Stimulated activated CD8-positive, alpha-beta memory T cell treated with anti-CD3 and anti-CD28 coated beads, Interleukin-2, amount 100 ng/mL, for 1 hour (primary cell): ENCODE data around the gene WDR20.
"Not testable (repeated sequence)": the region's sequence is repeated elsewhere in the genome, so short reads cannot be mapped to it uniquely, and the experiment has no call there.

Experiments used
- DNase-seq, 2 donors: peaks; one replicate each; pipeline ENCODE4 v3.0.0-alpha.2; 2020; ENCODE audit warnings: low read depth in 2 of 2

Gene WDR20

DNA sequence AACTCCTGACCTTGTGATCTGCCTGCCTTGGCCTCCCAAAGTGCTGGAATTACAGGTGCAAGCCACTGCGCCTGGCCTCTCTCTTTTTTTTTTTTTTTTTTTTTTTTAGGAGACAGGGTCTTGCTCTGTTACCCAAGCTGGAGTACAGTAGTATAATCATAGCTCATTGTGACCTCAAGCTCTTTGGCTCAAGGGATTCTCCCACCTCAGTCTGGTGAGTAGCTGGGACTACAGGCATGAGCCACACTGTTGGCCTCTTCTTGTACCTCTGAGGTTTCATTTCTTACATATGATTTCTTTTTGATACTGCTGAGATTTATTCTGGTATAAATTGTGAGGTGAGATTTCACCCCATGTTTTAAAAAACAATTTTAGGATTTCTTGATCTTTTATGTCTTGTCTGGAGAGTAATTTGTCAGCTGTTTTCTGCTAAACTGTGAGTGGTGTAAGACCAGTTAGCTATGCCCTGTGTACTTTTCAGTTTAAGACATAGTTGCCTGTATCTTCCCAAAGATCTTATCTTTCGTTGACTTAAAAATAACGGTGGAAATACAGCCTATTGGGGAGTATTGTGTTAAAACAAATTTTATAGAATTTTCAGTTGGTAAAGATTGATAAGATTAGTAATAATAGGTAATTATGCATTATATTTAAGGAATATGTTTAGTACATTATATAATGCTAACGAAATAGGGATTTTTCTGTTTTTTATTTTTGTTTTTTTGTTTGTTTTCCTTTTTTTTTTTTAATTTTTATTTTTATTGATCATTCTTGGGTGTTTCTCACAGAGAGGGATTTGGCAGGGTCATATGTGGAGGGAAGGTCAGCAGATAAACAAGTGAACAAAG is 31.7 kb downstream of the WDR20 start:
- no peak for DNase-seq

DNA sequence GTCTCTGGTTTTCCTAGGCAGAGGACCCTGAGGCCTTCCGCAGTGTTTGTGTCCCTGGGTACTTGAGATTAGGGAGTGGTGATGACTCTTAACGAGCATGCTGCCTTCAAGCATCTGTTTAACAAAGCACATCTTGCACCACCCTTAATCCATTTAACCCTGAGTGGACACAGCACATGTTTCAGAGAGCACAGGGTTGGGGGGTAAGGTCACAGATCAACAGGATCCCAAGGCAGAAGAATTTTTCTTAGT is 32.2 kb downstream of the WDR20 start:
- not testable (repeated sequence) for DNase-seq

DNA sequence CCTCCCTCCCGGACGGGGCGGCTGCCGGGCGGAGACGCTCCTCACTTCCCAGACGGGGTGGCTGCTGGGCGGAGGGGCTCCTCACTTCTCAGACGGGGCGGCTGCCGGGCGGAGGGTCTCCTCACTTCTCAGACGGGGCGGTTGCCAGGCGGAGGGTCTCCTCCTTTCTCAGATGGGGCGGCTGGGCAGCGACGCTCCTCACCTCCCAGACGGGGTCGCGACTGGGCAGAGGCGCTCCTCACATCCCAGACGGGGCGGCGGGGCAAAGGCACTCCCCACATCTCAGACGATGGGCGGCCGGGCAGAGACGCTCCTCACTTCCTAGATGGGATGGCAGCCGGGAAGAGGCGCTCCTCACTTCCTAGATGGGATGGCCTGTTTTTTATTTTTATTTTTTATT is 33.0 kb downstream of the WDR20 start:
- DNase-seq, result not testable (repeated sequence)

DNA sequence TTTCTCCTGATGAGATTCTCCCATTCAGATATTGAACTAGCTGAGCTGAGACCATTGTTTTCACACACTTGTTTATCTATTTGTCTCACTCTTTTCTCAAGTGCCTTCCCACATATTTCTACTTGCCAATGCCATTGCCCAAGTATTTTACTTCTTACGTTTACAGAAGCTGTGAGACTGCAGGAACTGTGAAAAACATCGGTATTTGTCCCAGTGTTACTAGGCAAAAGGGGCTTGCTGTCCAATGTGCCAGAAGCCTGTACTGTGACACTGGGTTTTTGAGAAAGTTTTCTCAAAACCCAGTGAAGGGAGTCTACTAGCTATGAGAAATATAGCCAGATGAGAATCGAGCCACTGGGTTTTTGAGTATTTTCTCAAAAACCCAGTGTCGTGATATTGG is 37.5 kb downstream of the WDR20 start:
- no peak for DNase-seq

DNA sequence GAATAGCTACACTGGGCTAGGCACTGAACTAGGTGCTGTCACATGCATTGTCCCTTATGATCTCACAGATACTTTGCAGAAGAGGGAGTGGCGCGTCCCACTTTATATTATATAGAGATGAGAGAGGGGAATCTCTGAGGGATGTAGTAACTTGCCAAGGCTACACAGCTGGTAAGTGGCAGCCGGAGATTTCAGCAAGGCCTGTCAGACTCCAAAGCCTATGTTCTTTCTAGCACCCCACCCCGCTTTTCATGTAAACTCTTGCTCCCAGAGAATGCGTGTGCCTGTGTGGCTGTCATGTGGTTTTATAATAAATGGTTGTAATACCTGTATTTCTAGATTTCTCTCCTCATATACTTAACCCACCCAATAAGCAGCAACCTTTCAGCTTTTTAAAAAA is 39.1 kb downstream of the WDR20 start:
- DNase-seq, result no peak

DNA sequence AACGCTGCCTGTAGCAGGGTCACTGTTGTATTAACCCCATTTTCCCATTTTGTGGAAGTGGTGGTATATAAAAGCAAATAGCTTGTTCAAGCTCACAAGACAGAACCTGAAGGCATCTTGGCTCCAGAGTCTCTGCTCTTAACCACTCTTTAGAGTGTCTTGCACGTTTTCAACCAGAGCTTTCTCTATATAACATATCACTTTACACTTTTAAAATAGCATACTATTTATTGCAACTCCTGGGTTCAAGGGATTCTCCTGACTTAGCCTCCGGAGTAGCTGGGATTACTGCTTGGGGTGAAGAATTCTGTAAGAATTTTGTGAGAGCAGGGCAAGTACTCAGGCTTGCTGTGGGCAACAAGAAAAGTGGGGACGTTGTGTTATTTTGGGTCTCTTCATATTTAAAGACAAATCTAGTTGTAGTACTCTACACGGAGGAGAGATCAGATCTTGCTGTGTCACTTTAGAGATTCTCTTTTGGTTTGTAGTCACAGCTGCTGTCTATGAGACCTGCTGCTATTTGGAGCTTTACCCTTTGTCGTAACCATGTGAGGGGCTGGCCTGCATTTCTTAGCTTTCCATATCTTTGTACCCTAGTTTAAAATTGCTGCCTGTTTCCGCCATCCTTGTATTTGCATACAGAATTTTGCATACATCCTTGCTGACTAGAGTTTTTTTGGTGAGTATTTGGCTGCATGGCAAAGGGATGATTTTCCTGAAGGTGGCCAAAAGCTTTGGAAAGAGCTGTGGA is 40.7 kb downstream of the WDR20 start:
- no peak for DNase-seq

DNA sequence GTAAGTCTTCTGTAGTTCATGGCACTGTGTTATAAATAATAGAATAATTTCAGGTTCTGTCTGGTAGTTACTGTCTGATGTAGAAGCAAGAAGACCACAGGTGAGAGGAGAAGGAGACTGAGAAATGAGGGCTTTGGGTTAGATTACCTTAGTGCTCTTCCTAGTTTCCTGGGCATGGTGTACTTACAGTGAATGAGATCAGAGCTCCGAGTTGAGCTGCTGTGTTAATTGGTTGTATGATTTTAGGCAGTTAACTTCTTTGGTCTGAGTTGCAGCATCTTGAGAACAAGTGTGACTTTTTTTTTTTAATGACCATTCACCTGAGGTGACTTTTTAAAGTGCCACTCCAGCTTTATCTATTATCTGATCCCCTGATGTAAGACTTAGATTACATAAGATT is 41.5 kb downstream of the WDR20 start:
- DNase-seq, result no peak

DNA sequence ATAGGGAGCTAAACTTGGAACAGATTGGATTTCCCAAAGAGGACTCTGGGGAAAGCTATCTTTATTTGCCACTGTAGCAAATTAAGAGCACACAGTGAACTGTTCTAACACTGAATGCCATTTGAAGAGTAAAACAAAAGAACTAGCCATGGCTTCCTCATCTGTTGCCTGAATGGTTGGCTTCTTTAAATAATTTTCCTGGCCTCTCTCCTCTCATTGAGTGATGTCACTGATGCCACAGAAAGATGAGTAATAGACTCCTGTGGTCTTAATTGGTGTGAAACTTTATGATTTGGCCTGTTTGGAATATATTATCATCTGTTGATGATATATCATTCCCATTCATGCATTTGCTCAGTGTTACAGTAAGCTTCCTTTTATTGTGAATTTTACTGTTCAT is 42.5 kb downstream of the WDR20 start:
- DNase-seq, result no peak

DNA sequence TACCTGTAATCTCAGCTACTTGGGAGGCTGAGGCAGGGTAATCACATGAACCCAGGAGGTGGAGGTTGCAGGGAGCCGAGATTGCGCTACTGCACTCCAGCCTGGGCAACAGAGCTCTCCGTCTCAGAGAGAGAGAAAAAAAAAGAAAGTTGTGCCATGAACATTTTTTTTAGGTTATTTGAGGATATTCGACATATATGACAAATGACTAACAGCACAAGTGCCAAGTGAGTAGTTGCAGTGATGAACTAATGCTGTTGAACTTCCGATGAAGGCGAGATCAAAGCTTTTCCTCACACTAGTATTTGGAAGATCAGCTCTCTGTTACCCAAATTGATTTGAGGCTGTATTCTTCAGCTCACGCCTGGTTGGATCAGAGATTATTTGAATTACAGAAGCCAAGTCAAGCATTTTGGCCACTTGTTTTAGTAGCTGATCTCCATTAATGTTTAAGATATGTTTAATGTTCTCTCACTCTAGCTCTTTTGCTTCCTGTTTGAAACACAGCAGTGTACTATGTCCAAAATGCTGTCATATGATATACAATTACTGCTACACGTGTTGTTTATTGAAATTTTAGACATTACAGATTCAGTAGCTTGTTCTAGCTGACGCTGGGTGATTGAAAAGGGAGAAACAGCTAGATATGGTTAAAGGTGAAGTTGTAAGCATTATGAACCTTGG is 43.4 kb downstream of the WDR20 start:
- DNase-seq, result no peak

DNA sequence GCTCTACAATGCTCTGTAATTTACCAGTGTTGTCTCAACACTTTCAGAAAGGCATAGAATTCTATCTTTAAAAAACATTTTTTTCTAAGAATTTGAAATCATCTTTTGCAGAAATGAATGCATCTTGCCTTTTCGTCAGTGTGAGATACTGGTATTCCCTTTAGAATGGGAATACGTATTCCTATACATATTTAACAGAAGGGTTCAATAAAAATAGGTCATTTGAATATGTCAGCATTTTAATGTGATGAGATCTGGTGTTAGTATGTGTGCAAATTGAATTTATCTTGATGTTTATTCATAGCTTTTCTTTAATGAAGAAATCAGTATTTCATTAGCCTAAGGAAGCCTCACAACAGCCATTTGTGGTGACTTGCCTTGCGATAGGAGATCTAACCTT is 44.2 kb downstream of the WDR20 start:
- no peak for DNase-seq

DNA sequence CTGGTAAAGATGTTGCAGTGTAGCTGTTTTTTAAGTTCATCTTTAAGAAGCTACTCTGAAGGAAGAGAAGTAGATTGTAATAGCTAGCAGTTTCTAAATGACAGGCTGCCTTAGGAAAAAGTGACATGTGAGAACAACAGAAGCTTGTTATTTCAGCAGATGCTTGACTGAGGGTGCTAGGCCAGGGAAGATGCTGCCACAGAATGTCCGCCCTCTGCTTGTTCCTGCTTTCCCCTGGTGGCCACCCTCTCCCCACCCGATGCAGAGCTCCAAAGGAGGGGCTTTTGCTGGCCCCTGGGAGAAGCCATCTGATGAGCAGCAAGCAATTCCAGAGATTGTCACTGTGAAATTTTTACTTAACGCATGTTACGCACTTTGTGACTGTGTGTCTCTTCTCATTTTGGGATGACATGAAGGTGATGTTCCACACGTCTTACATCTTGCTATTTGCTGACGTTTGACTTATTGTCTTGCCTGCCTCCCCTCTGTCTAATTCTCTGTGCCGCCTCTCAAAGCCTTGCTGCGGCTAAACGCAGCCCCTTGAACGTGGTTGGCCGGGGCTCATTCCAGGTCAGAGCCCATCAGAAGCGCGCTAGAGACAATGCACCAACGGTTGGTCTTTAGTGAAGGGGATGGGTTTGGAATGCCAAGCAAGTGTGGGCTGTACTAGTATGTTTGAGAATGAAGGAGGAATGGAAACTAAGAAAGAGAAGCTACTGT is 44.8 kb downstream of the WDR20 start:
- DNase-seq, result no peak

DNA sequence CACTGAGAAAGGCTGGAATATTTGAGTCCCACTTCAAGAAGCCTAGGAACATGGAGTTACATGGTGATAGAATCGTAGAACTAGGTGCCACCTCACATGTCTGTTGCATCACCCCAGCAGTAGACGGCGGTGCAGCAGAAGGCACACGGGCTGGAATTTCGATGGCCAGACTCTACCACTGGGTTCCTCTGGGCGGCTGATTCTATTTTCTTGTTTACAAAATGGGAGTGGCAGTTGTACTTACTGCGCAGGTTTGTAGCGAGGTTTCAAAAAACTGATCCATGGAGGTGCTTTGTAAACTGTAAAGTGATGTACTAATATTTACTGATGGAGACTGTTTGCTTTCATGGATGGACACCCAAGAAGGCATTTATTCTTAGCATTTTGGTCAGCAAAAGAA is 45.7 kb downstream of the WDR20 start:
- no peak for DNase-seq

DNA sequence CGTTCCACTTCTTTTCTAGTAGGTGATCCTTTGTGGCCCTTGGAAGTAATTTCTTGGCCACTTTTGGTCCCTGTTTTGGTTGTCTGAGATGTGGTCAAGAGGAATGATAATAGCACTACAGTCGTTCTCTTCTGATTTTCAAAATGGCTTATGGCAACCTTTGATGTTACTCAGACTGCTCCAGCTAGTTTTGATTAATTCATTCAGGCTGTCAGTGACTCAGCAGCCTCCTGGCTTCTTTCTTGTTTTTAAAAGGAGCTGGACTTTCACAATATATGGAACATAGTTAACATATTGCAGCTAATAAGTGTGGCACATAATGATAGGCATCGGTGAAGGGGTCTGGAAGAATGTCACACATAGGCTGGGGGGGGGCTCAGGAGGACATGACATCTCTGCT is 47.3 kb downstream of the WDR20 start:
- no peak for DNase-seq

DNA sequence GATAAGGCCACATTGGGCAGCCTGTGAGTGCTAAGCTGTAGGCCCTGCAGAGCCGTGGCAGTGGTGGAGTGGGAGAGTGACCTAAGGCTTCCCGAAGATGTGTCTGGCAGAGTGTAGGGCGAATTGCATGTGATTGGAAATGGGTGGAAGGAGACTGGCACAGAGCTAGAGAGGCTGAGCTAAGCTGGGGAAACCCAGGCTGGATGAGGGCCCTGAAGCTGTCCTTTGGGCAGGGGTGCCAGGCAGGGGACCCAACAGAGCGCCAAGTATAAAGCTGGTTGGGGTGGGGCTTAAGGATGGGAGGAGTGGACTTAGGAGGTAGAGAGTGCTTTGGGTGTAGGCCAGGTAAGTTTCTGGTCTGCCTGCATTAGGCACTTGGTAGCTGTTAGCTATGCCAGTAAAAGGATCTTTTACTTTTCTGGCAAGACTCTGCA is 47.9 kb downstream of the WDR20 start:
- DNase-seq, result no peak

DNA sequence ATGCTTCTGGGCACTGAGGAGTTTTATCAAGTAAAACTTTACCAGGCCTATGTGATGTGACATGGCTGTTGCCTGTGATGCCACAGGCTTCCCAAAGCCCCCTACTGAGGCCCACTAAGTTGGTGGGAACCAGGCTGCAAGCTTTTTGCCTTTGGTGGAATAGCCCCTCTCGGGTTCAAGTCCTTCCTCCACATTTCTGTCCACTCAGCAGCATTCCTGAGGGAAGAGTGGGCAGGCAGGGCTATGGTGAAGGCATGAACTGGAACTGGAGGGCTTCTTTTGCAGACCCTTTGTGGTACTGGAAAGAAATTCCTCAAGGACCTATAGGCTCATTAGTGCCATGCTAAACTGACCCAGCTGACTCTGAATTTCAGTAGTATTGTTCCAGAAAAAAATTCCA is 48.5 kb downstream of the WDR20 start:
- DNase-seq, result no peak

DNA sequence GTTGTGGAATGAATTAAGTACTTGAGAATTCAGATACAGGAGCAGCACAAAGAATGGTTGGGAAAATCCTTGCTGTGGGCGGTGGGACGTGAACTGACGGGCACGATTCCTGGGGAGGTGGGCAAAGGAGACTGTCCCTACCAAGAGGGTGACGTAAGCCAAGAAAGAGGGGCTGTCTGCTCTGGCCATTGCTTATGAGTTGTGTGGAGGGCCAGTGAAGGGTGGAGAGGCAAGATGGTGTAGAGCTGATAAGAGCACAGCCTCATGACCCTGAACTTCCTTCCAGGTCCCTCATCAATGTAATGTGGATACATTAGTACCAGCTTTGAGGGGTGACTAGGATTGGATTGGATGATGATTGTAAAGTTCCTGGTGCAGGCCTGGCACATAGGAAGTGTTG is 50.2 kb downstream of the WDR20 start:
- DNase-seq, result no peak

DNA sequence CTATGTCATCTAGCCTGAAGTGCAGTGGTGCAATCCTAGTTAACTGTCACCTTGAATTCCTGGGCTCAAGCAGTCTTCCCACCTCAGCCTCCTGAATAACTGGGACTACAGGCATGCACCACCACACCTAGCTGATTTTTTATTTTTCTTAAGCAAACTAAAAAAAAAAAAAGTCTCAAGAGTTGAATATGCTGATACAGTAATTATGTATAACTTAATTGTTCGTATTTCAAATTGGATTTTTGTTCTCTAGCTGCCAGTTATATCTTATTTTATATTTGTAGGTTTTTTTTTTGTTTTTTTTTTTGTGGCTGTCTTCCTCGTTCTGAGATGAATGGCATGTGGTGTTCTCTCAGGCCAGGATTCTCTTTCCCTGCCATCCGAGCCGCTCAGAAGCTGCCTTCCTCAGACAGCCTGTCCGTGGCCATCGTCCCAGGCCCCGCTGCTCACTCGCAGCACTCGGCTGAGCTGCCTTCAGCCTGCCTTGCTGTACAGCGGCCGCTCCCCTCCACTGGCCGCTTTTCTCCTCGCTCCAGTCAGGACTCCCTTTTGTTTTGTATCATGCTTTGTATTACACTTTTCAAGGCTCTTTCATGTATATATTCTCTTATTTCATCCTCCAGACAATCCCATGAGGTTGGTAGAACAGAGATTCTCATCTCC is 53.3 kb downstream of the WDR20 start:
- no peak for DNase-seq

DNA sequence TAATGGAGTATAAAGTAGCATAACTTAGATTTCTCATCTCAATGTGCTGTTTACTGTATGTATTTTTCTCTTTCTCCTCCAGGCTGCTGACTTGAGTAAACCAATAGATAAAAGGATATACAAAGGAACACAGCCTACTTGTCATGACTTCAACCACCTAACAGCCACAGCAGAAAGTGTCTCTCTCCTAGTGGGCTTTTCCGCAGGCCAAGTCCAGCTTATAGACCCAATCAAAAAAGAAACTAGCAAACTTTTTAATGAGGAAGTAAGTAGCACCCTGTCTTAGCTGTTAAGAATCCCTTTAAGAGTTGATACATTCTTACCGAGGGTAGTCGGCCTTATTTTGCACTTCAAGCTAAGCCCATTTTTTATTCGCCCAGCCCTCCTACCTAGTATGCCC is 55.2 kb downstream of the WDR20 start:
- DNase-seq, result no peak

DNA sequence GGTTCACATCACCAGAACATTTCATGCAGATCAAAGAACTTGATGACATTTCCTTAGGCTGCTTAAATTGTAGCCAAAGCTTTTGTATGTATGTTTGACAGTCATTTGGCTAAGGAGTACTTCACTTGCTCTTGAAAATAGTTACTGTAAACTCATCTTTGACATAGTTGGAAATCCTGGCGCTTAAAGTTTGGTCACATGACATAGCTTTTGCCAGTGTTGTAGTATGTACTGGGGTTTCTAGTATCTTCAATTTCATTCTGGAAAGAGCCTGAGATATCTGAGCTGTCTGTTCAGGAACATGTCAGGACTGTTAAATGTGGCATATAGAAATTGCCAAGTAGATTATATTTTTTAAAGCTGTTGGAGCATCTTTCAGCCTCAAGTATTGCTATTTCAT is 55.7 kb downstream of the WDR20 start:
- no peak for DNase-seq

DNA sequence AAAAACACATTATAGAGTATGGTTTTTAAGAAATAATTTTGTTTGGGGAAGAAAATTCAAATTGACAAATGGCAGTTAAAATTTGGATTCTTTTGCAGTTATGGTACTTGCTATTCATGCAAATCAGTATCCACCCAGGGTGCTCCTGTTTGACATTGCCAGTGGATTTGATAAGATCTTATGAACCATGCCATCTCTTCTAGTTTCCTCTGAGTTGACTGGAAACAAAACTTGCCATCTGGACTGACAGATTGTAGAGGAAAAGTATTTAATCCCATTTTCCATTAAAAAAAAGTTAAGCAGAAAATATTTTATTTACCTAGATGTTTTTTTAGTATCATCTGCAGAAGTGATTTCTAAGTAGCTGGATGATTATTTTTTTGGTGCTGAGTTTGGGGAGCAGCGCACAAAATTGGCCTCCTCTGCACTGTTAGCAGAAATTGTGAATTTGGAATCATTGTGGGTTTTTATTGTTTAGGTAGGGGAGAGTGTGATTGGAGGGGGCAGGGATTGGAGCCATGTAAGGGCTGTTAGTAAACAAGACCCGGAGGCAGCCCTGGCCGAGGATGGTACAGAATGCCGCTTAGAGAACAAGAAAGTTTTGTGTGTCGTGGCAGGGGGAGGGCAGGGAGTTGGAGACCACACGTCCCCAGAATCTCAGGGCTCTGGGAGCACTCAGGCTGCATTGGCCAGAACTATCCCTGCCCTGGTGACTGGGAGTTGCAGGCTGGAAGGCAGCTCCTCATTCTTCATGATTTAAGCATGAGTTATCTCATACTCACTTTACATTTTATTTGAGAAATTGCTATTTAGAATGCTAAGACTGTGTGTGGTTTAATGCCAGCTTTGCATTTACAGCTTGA is 56.6 kb downstream of the WDR20 start:
- DNase-seq, result no peak

DNA sequence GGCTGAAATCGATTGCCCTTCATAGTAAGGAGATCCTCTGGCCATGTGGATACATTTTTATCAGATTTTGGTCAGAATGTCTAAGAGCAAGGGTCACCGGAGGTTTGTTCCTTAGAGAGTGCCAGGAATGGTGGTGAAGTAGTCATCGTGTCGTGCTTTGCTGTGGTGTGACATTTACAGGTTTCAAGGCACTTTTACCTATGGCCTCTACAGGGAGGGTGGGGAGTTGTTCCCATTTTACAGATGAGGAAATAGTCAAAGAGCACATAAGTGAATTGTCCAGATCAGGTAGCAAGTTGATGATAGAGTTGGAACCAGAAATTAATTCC is 57.2 kb downstream of the WDR20 start:
- DNase-seq, result no peak
